T-helper 22 cell (primary cell): ENCODE results near the gene CST4.
"Not testable (repeated sequence)": the region's sequence is repeated elsewhere in the genome, so short reads cannot be mapped to it uniquely, and the experiment has no call there.

Experiments used
- DNase-seq: peaks from one replicate; pipeline ENCODE4 v3.0.0-alpha.2; 2020; ENCODE audit warnings: low read depth

The CST4 gene

GRCh38 chr20:23659989-23660837 lies 28.6 kb downstream of the CST4 start:
- DNase-seq, result no peak

- not testable (repeated sequence) for DNase-seq
Measured at GRCh38 chr20:23659610-23659988, 29.2 kb downstream of the CST4 start.

GRCh38 chr20:23658989-23659609 lies 29.7 kb downstream of the CST4 start:
- no peak for DNase-seq

- DNase-seq, result no peak
Measured at GRCh38 chr20:23658336-23658735, 30.5 kb downstream of the CST4 start.

GRCh38 chr20:23657202-23657601 lies 31.6 kb downstream of the CST4 start:
- no peak for DNase-seq

DNA sequence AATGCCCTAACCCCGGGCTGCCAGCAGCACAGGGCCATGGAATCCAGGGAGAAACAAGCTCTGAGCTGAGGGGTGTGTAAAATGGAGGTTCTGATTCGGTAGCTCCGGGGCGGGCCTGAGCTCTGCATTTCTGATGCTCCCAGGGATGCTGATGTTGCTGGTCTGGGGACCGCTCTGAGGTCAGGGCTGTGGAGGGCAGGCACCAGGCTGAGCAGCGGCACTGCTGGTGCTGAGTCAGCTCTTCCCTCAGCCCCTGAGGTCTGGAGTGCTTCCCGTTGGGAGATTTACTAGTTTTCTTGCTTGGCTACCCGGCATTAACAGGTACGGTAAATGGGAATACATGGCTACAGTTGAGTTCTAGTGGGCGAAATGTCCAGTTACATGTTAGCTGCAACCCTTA lies 32.5 kb downstream of the CST4 start:
- DNase-seq, result no peak

- DNase-seq, result no peak
Measured at GRCh38 chr20:23655491-23656211, 33.2 kb downstream of the CST4 start.

- no peak for DNase-seq
Measured at GRCh38 chr20:23654717-23655116, 34.1 kb downstream of the CST4 start.

- DNase-seq, result no peak
Measured at GRCh38 chr20:23654000-23654399, 34.8 kb downstream of the CST4 start.

- DNase-seq, result no peak
Measured at GRCh38 chr20:23653400-23653938, 35.4 kb downstream of the CST4 start.

- no peak for DNase-seq
Measured at GRCh38 chr20:23652926-23653325, 35.9 kb downstream of the CST4 start.

DNA sequence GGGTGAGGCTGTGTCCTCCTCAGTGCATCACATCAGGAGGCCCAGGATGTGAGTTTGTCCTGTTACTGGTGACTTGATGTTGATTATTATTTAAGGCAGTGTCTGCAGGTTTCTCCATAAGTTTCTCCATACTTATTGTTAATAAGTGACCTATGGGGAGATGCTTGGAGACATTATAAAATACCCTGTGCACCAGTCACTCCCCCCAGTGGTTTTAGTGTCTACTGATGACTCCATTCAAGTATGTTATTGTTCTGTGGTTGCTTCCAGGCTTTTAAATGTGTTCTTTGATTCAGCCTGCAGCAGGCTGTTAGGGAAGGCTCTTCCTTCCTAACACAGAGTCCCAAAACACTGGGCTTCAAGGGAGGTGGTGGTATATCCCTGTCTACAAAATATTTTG lies 36.5 kb downstream of the CST4 start:
- no peak for DNase-seq

- DNase-seq, result no peak
Measured at GRCh38 chr20:23651117-23651516, 37.7 kb downstream of the CST4 start.

GRCh38 chr20:23649830-23650417 lies 38.9 kb downstream of the CST4 start:
- DNase-seq, result no peak

- DNase-seq, result no peak
Measured at GRCh38 chr20:23649242-23649641, 39.6 kb downstream of the CST4 start.

DNA sequence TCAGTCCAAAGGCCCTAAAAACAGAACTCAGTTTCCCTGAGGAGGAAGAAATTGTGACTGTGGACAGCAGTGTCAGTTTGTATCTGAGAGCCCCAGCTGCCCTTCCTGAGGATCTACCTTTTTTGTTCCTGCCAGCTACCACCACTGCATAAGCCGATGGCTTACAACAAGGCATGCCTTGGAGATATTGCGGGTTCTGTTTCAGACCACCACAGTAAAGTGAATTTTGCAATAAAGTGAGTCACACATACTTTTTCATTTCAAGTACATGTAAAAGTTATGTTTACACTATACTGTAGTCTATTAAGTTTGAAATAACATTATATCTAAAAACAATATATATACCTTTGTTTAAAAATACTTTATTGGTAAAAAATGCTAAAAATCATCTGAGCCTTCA lies 41.5 kb downstream of the CST4 start:
- DNase-seq, result no peak

DNA sequence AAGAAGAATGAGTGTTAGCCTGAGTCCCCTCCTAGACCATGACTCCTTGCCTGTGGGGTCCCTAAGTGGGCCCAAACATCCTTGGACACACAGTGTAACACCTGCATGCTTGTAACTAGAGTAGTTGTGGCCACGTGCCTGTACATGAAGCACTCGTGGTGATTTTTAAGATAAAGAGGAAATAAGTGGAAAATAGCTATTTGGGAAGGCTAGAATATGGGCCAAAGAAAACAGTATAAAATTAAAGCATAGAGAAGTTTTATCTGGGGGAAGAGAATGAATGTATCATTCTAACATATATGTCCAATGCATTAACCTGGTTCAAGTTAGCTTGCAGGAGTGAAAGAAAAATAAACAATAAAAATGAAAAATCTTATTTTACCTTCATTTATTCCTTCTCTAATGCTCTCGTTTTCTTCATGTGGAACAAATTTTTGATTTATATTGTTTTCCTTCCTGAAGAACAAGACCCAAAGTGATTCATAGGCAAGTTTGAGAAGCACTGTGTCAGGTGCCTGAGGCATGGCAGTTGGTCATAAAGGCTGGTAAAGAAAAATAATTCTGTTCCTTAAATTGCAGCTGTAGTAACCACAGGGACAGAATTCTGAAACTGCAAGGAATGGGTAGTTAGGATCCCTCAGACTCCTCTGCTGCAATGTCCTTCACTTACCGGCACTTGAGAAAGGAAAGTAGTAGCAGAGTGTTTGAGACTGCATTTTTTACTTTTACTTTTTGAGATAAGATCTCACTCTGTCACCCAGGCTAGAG lies 42.5 kb downstream of the CST4 start:
- no peak for DNase-seq

DNA sequence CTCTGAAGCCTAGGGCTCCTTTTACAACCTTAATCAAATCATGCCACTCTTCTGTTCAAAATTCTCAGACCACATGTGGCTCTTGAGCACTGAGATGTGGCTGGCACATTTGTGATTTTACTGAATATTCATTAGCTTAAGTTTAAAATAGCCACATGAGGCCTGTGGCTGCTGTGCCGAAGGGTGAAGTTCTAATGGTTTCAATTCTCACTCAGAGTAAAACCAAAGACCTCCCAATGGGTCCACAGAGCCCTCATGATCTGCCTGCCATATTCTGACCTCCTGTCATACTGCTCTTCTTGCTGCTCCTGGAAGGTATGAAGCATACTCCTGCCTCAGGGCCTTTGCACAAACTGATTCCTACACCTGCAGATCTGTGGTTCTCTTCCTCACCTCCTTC lies 43.3 kb downstream of the CST4 start:
- no peak for DNase-seq

DNA sequence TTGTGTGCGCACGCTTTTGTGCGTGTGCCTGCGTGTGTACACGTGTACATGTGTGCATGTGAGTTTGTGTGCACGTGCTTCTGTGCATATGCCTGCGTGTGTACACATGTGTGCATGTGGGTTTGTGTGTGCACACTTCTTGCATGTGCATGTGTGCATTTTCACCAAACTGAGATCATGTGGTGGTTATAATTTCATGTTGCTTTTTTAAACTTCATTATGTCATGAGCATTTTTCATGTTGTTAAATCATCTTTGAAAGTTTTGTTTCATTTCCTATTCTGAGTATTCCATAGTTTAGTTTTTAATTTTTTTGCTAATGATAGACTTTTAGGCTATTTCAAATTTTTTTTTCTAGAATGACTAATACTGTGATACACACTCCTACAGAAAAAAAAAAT lies 44.7 kb downstream of the CST4 start:
- no peak for DNase-seq

GRCh38 chr20:23643659-23644058 lies 45.2 kb downstream of the CST4 start:
- DNase-seq, result no peak

DNA sequence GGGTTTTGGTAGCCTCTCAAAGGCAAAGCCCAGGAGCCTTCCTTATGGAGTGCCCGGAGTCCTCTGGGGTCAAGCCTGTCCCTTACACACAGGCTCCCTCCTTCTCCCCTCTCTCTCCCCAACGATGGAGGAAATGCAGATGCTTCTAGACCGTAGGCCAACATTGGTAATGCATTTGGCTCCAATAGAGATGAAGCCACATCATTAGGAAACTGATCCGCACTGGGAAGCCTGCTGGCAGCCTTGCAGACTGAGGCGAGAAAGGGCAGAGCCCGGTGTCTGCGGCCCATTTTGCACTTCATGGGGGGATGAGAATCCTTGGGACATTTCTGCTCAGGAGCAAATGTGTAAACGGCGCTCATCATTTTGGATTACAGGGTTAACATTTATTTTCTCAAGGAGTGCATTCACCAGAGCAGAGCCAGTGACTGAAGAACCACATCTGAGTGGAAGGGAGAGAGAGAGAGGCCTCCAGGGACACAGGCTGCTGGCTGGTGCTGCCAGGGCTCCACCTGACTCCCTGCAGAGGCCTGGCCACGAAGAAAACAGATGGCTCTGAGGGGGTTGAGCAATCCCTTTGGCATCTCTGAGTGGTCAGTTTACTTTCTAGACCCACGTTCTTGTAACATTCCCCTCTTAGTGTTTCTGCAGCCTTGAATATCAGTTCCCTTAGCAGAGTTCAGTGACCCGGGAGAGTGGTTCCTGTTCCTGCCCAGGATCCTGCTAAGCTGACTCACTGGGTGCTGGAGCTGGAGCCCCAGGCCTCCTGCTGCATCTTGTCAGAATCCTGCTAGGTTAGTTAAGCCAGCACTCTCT lies 46.7 kb downstream of the CST4 start:
- DNase-seq, result no peak
